ENCODE data around the gene KIAA1671. TPM values are rescaled to one million over a fixed set of nuclear protein-coding genes. Genes with fewer than 3 reads are reported as not detected.

The KIAA1671 gene
- total and polyA plus RNA-seq, 4 donors: 8.7 to 35.9 (median 19.1) TPM

GRCh38 chr22:25139062-25139461, 186.5 kb downstream of the KIAA1671 start:
- no peak overlapping the region for H3K4me3 ChIP-seq (ENCODE audit: low read depth in 1 of 3, low read length in 3 of 3)
- H3K4me1 ChIP-seq (ENCODE audit: control insufficient read depth in 4 of 4, insufficient read depth in 4 of 4, low read length in 3 of 4): peaks cover 3 to 45% (median 29%) of the 10 kb centered on the region in 4 donors
- H3K27me3 ChIP-seq (ENCODE audit: control insufficient read depth in 4 of 4, insufficient read depth in 4 of 4, low read length in 3 of 4): no peaks in the 10 kb centered on the region
- no peaks in the 10 kb centered on the region for H3K9me3 ChIP-seq (ENCODE audit: control insufficient read depth in 4 of 4, low read length in 3 of 4)
- no peak for DNase-seq (ENCODE audit: low spot score)
- 50% methylated on average over 2 of the region's 2 CpGs for WGBS
- no peak overlapping the region for H3K27ac ChIP-seq (ENCODE audit: low read depth in 1 of 2, low read length in 2 of 2)
- no peak for TF ChIP-seq MAX (IDR thresholded peaks at IDR 0.05)
- TF ChIP-seq HNF4A (conservative IDR thresholded peaks at IDR 0.05): no peak
- TF ChIP-seq YY1 (IDR thresholded peaks at IDR 0.05): no peak
- TF ChIP-seq SP1 (IDR thresholded peaks at IDR 0.05): no peak
- no peak for TF ChIP-seq JUND (IDR thresholded peaks at IDR 0.05)
- H3K36me3 ChIP-seq (ENCODE audit: control insufficient read depth in 4 of 4, insufficient read depth in 3 of 4, low read depth in 1 of 4, low read length in 3 of 4): peaks cover 0 to 2% (median 0%) of the 10 kb centered on the region in 4 donors
- no peak overlapping the region for H3K9ac ChIP-seq (ENCODE audit: low read depth in 1 of 2, low read length in 2 of 2)

GRCh38 chr22:25142102-25142501, 189.6 kb downstream of the KIAA1671 start:
- Histone ChIP-seq H3K36me3 (ENCODE audit: control insufficient read depth in 4 of 4, insufficient read depth in 3 of 4, low read depth in 1 of 4, low read length in 3 of 4) (peaks cover 0 to 2% (median 0%) of the 10 kb centered on the region in 4 donors), H3K9me3 (ENCODE audit: control insufficient read depth in 4 of 4, low read length in 3 of 4) (no peaks in the 10 kb centered on the region), H3K4me1 (ENCODE audit: control insufficient read depth in 4 of 4, insufficient read depth in 4 of 4, low read length in 3 of 4) (peaks cover 0 to 24% (median 12%) of the 10 kb centered on the region in 4 donors), H3K27me3 (ENCODE audit: control insufficient read depth in 4 of 4, insufficient read depth in 4 of 4, low read length in 3 of 4) (no peaks in the 10 kb centered on the region), H3K9ac (ENCODE audit: low read depth in 1 of 2, low read length in 2 of 2) (no peak overlapping the region), H3K4me3 (ENCODE audit: low read depth in 1 of 3, low read length in 3 of 3) (no peak overlapping the region), H3K27ac (ENCODE audit: low read depth in 1 of 2, low read length in 2 of 2) (no peak overlapping the region)
- TF ChIP-seq REST (IDR thresholded peaks at IDR 0.05) (no peak), NR2F2 (IDR thresholded peaks at IDR 0.05) (no peak), YY1 (IDR thresholded peaks at IDR 0.05) (no peak), HNF4A (conservative IDR thresholded peaks at IDR 0.05) (no peak), ATF3 (IDR thresholded peaks at IDR 0.05) (no peak), RXRA (IDR thresholded peaks at IDR 0.05) (no peak), CTCF (IDR thresholded peaks at IDR 0.05; ENCODE audit: low read depth, low read length, missing input control) (no peak), ZBTB33 (IDR thresholded peaks at IDR 0.05) (no peak), RAD21 (IDR thresholded peaks at IDR 0.05) (no peak), MAX (IDR thresholded peaks at IDR 0.05) (no peak), JUND (IDR thresholded peaks at IDR 0.05) (no peak), SP1 (IDR thresholded peaks at IDR 0.05) (no peak)
- WGBS: 85% methylated on average over 7 of the region's 7 CpGs
- DNase-seq (ENCODE audit: low spot score): no peak

Measured in liver (tissue), 9 donors.